ENCODE measurements around the gene SUCO.
"Not testable (repeated sequence)": the region's sequence is repeated elsewhere in the genome, so short reads cannot be mapped to it uniquely, and the experiment has no call there.

DNA sequence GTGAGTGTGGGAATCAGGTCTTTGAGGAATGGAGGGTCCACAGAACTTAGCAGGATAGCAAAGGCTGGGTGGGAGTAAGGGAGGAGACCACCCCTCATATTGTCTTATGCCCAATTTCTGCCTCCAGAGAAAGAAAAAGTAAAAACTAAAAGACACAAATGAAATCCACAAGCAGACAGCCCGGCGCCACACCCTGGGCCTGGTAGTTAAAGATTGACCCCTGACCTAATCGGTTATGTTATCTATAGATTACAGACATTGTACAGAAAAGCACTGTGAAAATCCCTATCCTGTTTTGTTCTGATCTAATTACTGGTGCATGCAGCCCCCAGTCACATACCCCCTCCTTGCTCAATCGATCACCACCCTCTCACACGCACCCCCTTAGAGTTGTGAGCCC lies 36.8 kb upstream of the SUCO start:
- TF ChIP-seq, protein P1, sequence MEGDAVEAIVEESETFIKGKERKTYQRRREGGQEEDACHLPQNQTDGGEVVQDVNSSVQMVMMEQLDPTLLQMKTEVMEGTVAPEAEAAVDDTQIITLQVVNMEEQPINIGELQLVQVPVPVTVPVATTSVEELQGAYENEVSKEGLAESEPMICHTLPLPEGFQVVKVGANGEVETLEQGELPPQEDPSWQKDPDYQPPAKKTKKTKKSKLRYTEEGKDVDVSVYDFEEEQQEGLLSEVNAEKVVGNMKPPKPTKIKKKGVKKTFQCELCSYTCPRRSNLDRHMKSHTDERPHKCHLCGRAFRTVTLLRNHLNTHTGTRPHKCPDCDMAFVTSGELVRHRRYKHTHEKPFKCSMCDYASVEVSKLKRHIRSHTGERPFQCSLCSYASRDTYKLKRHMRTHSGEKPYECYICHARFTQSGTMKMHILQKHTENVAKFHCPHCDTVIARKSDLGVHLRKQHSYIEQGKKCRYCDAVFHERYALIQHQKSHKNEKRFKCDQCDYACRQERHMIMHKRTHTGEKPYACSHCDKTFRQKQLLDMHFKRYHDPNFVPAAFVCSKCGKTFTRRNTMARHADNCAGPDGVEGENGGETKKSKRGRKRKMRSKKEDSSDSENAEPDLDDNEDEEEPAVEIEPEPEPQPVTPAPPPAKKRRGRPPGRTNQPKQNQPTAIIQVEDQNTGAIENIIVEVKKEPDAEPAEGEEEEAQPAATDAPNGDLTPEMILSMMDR (conservative IDR thresholded peaks at IDR 0.05 in 1 of 2, IDR thresholded peaks at IDR 0.05 in 1 of 2; ENCODE audit: extremely low read depth in 1 of 2, insufficient read depth in 1 of 2, low read depth in 1 of 2, low read length in 2 of 2), result not testable (repeated sequence)
- not testable (repeated sequence) for TF ChIP-seq EZH2 (IDR thresholded peaks at IDR 0.05; ENCODE audit: borderline replicate concordance, low read length)

All from mammary epithelial cell (primary cell).